ENCODE data around the gene CDKN2A. TPM values are rescaled to one million over a fixed set of nuclear protein-coding genes. Genes with fewer than 3 reads are reported as not detected.

CDKN2A gene
- total and polyA plus RNA-seq, 2 donors (not counting 1 experiment from before 2014, with no cell fraction given): 6.4 to 11.7 TPM

DNA sequence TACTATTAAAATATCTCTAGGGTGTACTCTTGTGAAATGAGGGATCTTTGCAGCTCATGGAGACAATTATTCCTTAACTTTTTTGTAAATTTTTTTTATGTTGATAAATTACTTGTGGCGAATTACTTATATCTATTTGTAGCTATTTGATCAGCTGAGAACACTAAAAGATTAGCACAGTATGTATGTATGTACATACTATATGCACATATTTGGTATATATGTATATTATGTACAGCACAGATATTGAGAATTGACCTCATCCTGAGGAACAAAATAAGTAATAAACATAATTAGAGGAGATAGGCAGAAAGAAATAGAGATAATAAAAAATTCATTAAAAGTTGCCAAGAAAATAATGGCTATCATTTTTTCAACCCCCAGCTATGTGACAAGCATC is 11.8 kb downstream of the CDKN2A start:
- TF ChIP-seq, protein P1, sequence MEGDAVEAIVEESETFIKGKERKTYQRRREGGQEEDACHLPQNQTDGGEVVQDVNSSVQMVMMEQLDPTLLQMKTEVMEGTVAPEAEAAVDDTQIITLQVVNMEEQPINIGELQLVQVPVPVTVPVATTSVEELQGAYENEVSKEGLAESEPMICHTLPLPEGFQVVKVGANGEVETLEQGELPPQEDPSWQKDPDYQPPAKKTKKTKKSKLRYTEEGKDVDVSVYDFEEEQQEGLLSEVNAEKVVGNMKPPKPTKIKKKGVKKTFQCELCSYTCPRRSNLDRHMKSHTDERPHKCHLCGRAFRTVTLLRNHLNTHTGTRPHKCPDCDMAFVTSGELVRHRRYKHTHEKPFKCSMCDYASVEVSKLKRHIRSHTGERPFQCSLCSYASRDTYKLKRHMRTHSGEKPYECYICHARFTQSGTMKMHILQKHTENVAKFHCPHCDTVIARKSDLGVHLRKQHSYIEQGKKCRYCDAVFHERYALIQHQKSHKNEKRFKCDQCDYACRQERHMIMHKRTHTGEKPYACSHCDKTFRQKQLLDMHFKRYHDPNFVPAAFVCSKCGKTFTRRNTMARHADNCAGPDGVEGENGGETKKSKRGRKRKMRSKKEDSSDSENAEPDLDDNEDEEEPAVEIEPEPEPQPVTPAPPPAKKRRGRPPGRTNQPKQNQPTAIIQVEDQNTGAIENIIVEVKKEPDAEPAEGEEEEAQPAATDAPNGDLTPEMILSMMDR (IDR thresholded peaks at IDR 0.05): no peak
- no peak for TF ChIP-seq EZH2 (IDR thresholded peaks at IDR 0.05; ENCODE audit: borderline replicate concordance, insufficient read depth, low read depth, low read length, poor library complexity, severe bottlenecking)
- intact Hi-C loops (cut with micrococcal nuclease): no loop called here
- ATAC-seq (ENCODE audit: low read depth) (no peak), DNase-seq (no peak)
- H3K27ac ChIP-seq (ENCODE audit: low read length in 2 of 2): no peak overlapping the region
- no peaks in the 10 kb centered on the region for H3K9me3 Mint-ChIP-seq (ENCODE audit: insufficient read depth)
- WGBS (ENCODE audit: insufficient coverage): no CpG with 5 or more reads among the region's 1 CpG
- peaks cover 5 to 54% (median 24%) of the 10 kb centered on the region in 4 experiments for H3K27me3 ChIP-seq (replicated peaks in 1 of 4; ENCODE audit: control extremely low read depth in 1 of 4, control insufficient read depth in 3 of 4, insufficient read depth in 4 of 4, low read length in 3 of 4)
- no peak overlapping the region for H2AFZ ChIP-seq (ENCODE audit: insufficient read depth, low read depth, low read length, poor library complexity, severe bottlenecking)
- no peak overlapping the region for H3K27ac Mint-ChIP-seq
- no peak overlapping the region for H3K9ac ChIP-seq (ENCODE audit: low read length)
- H3K79me2 ChIP-seq (ENCODE audit: control insufficient read depth, insufficient read depth, low read length): no peaks in the 10 kb centered on the region
- H3K4me2 ChIP-seq (replicated peaks; ENCODE audit: low read depth, low read length, poor library complexity, severe bottlenecking): no peak overlapping the region
- peaks cover 0 to 5% (median 0%) of the 10 kb centered on the region in 3 donors for H3K9me3 ChIP-seq (ENCODE audit: control extremely low read depth in 1 of 3, control insufficient read depth in 2 of 3, insufficient read depth in 1 of 3, low read length in 2 of 3)
- H3K27me3 Mint-ChIP-seq: peaks cover 48% of the 10 kb centered on the region
- H4K20me1 ChIP-seq (ENCODE audit: control insufficient read depth, insufficient read depth, low read length, poor library complexity, severe bottlenecking): no peaks in the 10 kb centered on the region
- POLR2A ChIA-PET: no interaction called here
- CTCF ChIA-PET: interaction anchor here (1.5 to 4.0 kb wide), 4 partner anchors 11 to 169 kb away, joined by 4 to 18 read pairs (median 6); partner anchors contain the start of genes CDKN2A, CDKN2B and CDKN2B-AS1
- H3K4me1 Mint-ChIP-seq: peaks cover 4% of the 10 kb centered on the region
- peaks cover 0 to 7% of the 10 kb centered on the region in 2 donors for H3K4me1 ChIP-seq (ENCODE audit: control insufficient read depth in 2 of 2, insufficient read depth in 2 of 2, low read length in 2 of 2)
- no peaks in the 10 kb centered on the region for H3K36me3 ChIP-seq (replicated peaks in 1 of 2; ENCODE audit: control extremely low read depth in 1 of 2, control insufficient read depth in 1 of 2, extremely low read depth in 1 of 2, insufficient read depth in 2 of 2, low read length in 1 of 2)
- H3K4me3 ChIP-seq (ENCODE audit: control extremely low read depth in 1 of 5, extremely low read depth in 1 of 5, insufficient read depth in 1 of 5, low read depth in 2 of 5, low read length in 4 of 5): no peak overlapping the region
- no peak overlapping the region for H3K4me3 Mint-ChIP-seq

DNA sequence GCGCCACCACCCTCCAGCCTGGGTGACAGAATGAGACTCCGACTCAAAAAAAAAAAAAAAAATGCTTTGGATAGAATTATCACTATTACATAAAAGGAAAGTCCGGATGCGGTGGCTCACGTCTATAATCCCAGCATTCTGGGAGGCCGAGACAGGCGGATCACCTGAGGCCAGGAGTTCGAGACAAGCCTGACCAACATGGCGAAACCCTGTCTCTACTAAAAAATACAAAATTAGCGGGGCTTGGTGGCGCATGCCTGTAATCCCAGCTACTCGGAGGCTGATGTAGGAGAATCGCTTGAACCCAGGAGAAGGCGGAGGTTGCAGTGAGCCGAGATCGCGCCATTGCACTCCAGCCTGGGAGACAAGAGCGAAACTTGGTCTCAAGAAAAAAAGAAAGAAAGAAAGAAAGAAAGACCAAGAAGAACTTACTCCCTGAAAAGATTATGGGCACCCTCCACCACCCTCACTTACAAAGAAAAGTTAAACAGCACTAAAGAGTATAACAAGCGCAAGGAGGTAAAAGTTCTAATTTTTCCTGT is 17.8 kb downstream of the CDKN2A start:
- no peaks in the 10 kb centered on the region for H4K20me1 ChIP-seq (ENCODE audit: control insufficient read depth, insufficient read depth, low read length, poor library complexity, severe bottlenecking)
- peak; percentile 21 for TF ChIP-seq EZH2 (IDR thresholded peaks at IDR 0.05; ENCODE audit: borderline replicate concordance, insufficient read depth, low read depth, low read length, poor library complexity, severe bottlenecking)
- TF ChIP-seq, protein P1 (IDR thresholded peaks at IDR 0.05): no peak
- no peak overlapping the region for H3K4me2 ChIP-seq (replicated peaks; ENCODE audit: low read depth, low read length, poor library complexity, severe bottlenecking)
- peaks cover 20 to 34% of the 10 kb centered on the region in 2 donors for H3K4me1 ChIP-seq (ENCODE audit: control insufficient read depth in 2 of 2, insufficient read depth in 2 of 2, low read length in 2 of 2)
- no peak for ATAC-seq (ENCODE audit: low read depth)
- peaks cover 18% of the 10 kb centered on the region for H3K4me1 Mint-ChIP-seq
- POLR2A ChIA-PET: no interaction called here
- no peak overlapping the region for H3K27ac ChIP-seq (ENCODE audit: low read length in 2 of 2)
- DNase-seq: no peak
- no peak overlapping the region for H3K27ac Mint-ChIP-seq
- CTCF ChIA-PET: interaction anchor here (0.7 to 2.9 kb wide), 4 partner anchors 9 to 263 kb away, joined by 3 to 16 read pairs (median 4); partner anchors contain the start of gene CDKN2B
- no peaks in the 10 kb centered on the region for H3K36me3 ChIP-seq (replicated peaks in 1 of 2; ENCODE audit: control extremely low read depth in 1 of 2, control insufficient read depth in 1 of 2, extremely low read depth in 1 of 2, insufficient read depth in 2 of 2, low read length in 1 of 2)
- H2AFZ ChIP-seq (ENCODE audit: insufficient read depth, low read depth, low read length, poor library complexity, severe bottlenecking): no peak overlapping the region
- H3K27me3 Mint-ChIP-seq: peaks cover 69% of the 10 kb centered on the region
- no peak overlapping the region for H3K4me3 ChIP-seq (ENCODE audit: control extremely low read depth in 1 of 5, extremely low read depth in 1 of 5, insufficient read depth in 1 of 5, low read depth in 2 of 5, low read length in 4 of 5)
- no peak overlapping the region for H3K9ac ChIP-seq (ENCODE audit: low read length)
- H3K9me3 ChIP-seq (ENCODE audit: control extremely low read depth in 1 of 3, control insufficient read depth in 2 of 3, insufficient read depth in 1 of 3, low read length in 2 of 3): peaks cover 2 to 21% (median 10%) of the 10 kb centered on the region in 3 donors
- H3K79me2 ChIP-seq (ENCODE audit: control insufficient read depth, insufficient read depth, low read length): no peaks in the 10 kb centered on the region
- peaks cover 7 to 80% (median 75%) of the 10 kb centered on the region in 4 experiments for H3K27me3 ChIP-seq (replicated peaks in 1 of 4; ENCODE audit: control extremely low read depth in 1 of 4, control insufficient read depth in 3 of 4, insufficient read depth in 4 of 4, low read length in 3 of 4)
- no peak overlapping the region for H3K4me3 Mint-ChIP-seq
- WGBS (ENCODE audit: insufficient coverage): 38% methylated on average over 5 of the region's 19 CpGs
- no peaks in the 10 kb centered on the region for H3K9me3 Mint-ChIP-seq (ENCODE audit: insufficient read depth)
- intact Hi-C loops (cut with micrococcal nuclease): no loop called here
